ENCODE measurements around the gene SYT17.
A peak's percentile ranks its signal among the peaks of the same experiment; 100 is the strongest.

- TF ChIP-seq CTCF (IDR thresholded peaks at IDR 0.05) = no peak
- peak; percentile 16 to 50 for TF ChIP-seq POLR2AphosphoS5 (IDR thresholded peaks at IDR 0.05)
- TF ChIP-seq EP300 (IDR thresholded peaks at IDR 0.05) = no peak
These were observed 36.9 kb upstream of the SYT17 start for GRCh38 chr16:19130852-19131824.
